KMS-11 (cell line): ENCODE results near the gene STON2.

Experiments
- H2AFZ ChIP-seq: fragments of 200-600 bp; sonication (generic); 2 replicates; pipeline ENCODE4 v1.6.1; 2016; ENCODE audit warnings: antibody characterized with exemption, mixed run types, low read depth
- H3K27ac ChIP-seq: fragments of 200-600 bp; sonication (generic); 2 replicates; pipeline ENCODE4 v1.6.1; 2016; ENCODE audit warnings: mild to moderate bottlenecking, mixed run types
- H3K27me3 ChIP-seq: fragments of 200-600 bp; sonication (generic); 2 replicates; pipeline ENCODE4 v1.6.1; 2017; ENCODE audit warnings: mild to moderate bottlenecking, low read depth, mixed run types, moderate library complexity; ENCODE audit not compliant: insufficient read depth
- H3K36me3 ChIP-seq: fragments of 200-600 bp; sonication (generic); 2 replicates; pipeline ENCODE4 v1.6.1; 2017; ENCODE audit warnings: mild to moderate bottlenecking, mixed run types; ENCODE audit not compliant: insufficient read depth
- H3K4me1 ChIP-seq: fragments of 200-600 bp; sonication (generic); 2 replicates; pipeline ENCODE4 v1.6.1; 2016; ENCODE audit warnings: mild to moderate bottlenecking, low read depth, mixed run types; ENCODE audit not compliant: poor library complexity, severe bottlenecking
- H3K4me2 ChIP-seq: fragments of 200-600 bp; sonication (generic); 2 replicates; pipeline ENCODE4 v1.7.0; 2016; ENCODE audit warnings: mild to moderate bottlenecking, mixed run types
- H3K4me3 ChIP-seq: fragments of 200-600 bp; sonication (generic); IDR thresholded peaks from 2 replicates; pipeline ENCODE4 v1.6.1; 2017; ENCODE audit warnings: low read depth, low read length, mixed read lengths; ENCODE audit not compliant: insufficient read depth
- H3K79me2 ChIP-seq: fragments of 200-600 bp; sonication (generic); 2 replicates; pipeline ENCODE4 v1.6.1; 2016; ENCODE audit warnings: low read depth, mixed run types; ENCODE audit not compliant: insufficient read depth
- H3K9ac ChIP-seq: fragments of 200-600 bp; sonication (generic); 2 replicates; pipeline ENCODE4 v1.6.1; 2016; ENCODE audit warnings: mild to moderate bottlenecking, mixed run types
- H4K20me1 ChIP-seq: fragments of 200-600 bp; sonication (generic); 2 replicates; pipeline ENCODE4 v1.6.1; 2016; ENCODE audit warnings: mild to moderate bottlenecking, mixed run types; ENCODE audit not compliant: insufficient read depth
- CTCF ChIP-seq: fragments of 200-600 bp; sonication (generic); conservative IDR thresholded peaks from 2 replicates; pipeline ENCODE4 v1.6.1; 2017; ENCODE audit warnings: low read depth, mild to moderate bottlenecking, antibody characterized with exemption, low read length, moderate library complexity, mixed read lengths

The STON2 gene

GRCh38 chr14:81277096-81277495 is 123.0 kb downstream of the STON2 start:
- H4K20me1 ChIP-seq = no peaks in the 10 kb centered on the region
- H3K9ac ChIP-seq = no peak overlapping the region
- H3K4me1 ChIP-seq = peaks cover 13% of the 10 kb centered on the region
- no peak overlapping the region for H3K27ac ChIP-seq
- H2AFZ ChIP-seq = no peak overlapping the region
- H3K36me3 ChIP-seq = 0 out of 2 replicates have a peak, but pooled peaks cover 4% of the 10 kb centered on the region
- H3K79me2 ChIP-seq = peaks cover 46% of the 10 kb centered on the region; the same call in 1 of the 2 replicates
- no peak overlapping the region for H3K4me2 ChIP-seq
- H3K27me3 ChIP-seq = no peaks in the 10 kb centered on the region
- TF ChIP-seq CTCF = no peak
- no peak overlapping the region for H3K4me3 ChIP-seq

GRCh38 chr14:81276073-81277069 is 123.8 kb downstream of the STON2 start:
- Histone ChIP-seq H4K20me1 (no peaks in the 10 kb centered on the region), H3K36me3 (0 out of 2 replicates have a peak, but pooled peaks cover 4% of the 10 kb centered on the region), H3K27ac (no peak overlapping the region), H3K4me3 (no peak overlapping the region), H3K4me1 (peaks cover 13% of the 10 kb centered on the region), H3K9ac (no peak overlapping the region), H3K4me2 (no peak overlapping the region), H3K27me3 (no peaks in the 10 kb centered on the region), H3K79me2 (peaks cover 42% of the 10 kb centered on the region; the same call in 1 of the 2 replicates), H2AFZ (no peak overlapping the region)
- no peak for TF ChIP-seq CTCF

- H3K27ac ChIP-seq = no peak overlapping the region
- H3K36me3 ChIP-seq = 0 out of 2 replicates have a peak, but pooled peaks cover 4% of the 10 kb centered on the region
- TF ChIP-seq CTCF = no peak
- no peak overlapping the region for H2AFZ ChIP-seq
- no peak overlapping the region for H3K9ac ChIP-seq
- no peaks in the 10 kb centered on the region for H4K20me1 ChIP-seq
- no peak overlapping the region for H3K4me2 ChIP-seq
- H3K4me1 ChIP-seq = peaks cover 13% of the 10 kb centered on the region
- H3K4me3 ChIP-seq = no peak overlapping the region
- peaks cover 39% of the 10 kb centered on the region; the same call in 1 of the 2 replicates for H3K79me2 ChIP-seq
- no peaks in the 10 kb centered on the region for H3K27me3 ChIP-seq
Measured at GRCh38 chr14:81275305-81276072, 124.6 kb downstream of the STON2 start.

GRCh38 chr14:81273961-81274575 is 126.1 kb downstream of the STON2 start:
- no peak overlapping the region for H2AFZ ChIP-seq
- no peak overlapping the region for H3K4me3 ChIP-seq
- H4K20me1 ChIP-seq = no peaks in the 10 kb centered on the region
- peaks cover 33% of the 10 kb centered on the region; the same call in 1 of the 2 replicates for H3K79me2 ChIP-seq
- no peak for TF ChIP-seq CTCF
- H3K36me3 ChIP-seq = 0 out of 2 replicates have a peak, but pooled peaks cover 4% of the 10 kb centered on the region
- no peak overlapping the region for H3K27ac ChIP-seq
- H3K27me3 ChIP-seq = no peaks in the 10 kb centered on the region
- no peak overlapping the region for H3K9ac ChIP-seq
- H3K4me2 ChIP-seq = no peak overlapping the region
- peaks cover 13% of the 10 kb centered on the region for H3K4me1 ChIP-seq
